OCI-LY3 (cell line): ENCODE measurements around the gene QRICH2.

Experiments used
- CTCF ChIP-seq: fragments of 200-600, 300-600 bp; sonication (generic); IDR thresholded peaks from 2 replicates; pipeline ENCODE4 v1.5.1; 2014; ENCODE audit warnings: antibody characterized with exemption, low read length, low read depth
- EZH2phosphoT487 ChIP-seq: fragments of 200-600 bp; shearing (Covaris generic); IDR thresholded peaks from 2 replicates; pipeline ENCODE4 v1.6.1; 2018; ENCODE audit warnings: antibody characterized with exemption, mixed run types, low read depth

GRCh38 chr17:76241691-76242255 is 66.3 kb downstream of the QRICH2 start:
- TF ChIP-seq CTCF (no peak), EZH2phosphoT487 (no peak)
